Measurements from ENCODE around the gene NFU1. TPM values are rescaled to one million over a fixed set of nuclear protein-coding genes. Genes with fewer than 3 reads are reported as not detected.

The NFU1 gene
- total RNA-seq, 1 donor from 2014 or later, result 25.4 TPM

DNA sequence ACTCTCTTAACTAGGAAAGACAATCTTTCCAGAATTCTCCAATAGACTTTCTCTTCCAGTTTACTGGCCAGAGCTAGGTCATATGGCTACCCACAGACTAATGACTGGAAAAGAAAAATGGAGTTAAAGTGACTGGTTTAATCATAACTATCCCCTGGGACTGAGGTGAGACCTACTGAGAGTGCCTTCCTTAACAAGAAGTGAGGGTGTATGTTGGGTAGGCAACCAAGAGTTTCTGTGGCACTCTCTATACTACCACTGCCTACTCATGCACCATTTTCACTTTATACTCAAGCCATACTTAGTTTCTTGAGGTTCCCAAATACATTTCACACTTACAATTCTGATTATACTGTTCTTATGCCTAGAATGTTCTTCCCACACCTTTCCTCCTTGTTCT, 43.3 kb downstream of the NFU1 start:
- H3K4me3 ChIP-seq (ENCODE audit: low read depth, low read length), result no peak overlapping the region
- no peak for DNase-seq (ENCODE audit: low read depth)
- peaks cover 1% of the 10 kb centered on the region for H3K36me3 ChIP-seq (ENCODE audit: control insufficient read depth, insufficient read depth, low read length)
- TF ChIP-seq, protein P1, sequence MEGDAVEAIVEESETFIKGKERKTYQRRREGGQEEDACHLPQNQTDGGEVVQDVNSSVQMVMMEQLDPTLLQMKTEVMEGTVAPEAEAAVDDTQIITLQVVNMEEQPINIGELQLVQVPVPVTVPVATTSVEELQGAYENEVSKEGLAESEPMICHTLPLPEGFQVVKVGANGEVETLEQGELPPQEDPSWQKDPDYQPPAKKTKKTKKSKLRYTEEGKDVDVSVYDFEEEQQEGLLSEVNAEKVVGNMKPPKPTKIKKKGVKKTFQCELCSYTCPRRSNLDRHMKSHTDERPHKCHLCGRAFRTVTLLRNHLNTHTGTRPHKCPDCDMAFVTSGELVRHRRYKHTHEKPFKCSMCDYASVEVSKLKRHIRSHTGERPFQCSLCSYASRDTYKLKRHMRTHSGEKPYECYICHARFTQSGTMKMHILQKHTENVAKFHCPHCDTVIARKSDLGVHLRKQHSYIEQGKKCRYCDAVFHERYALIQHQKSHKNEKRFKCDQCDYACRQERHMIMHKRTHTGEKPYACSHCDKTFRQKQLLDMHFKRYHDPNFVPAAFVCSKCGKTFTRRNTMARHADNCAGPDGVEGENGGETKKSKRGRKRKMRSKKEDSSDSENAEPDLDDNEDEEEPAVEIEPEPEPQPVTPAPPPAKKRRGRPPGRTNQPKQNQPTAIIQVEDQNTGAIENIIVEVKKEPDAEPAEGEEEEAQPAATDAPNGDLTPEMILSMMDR (IDR thresholded peaks at IDR 0.05; ENCODE audit: insufficient read depth, low read length, poor library complexity, severe bottlenecking), result no peak
- no peaks in the 10 kb centered on the region for H3K27me3 ChIP-seq (ENCODE audit: control insufficient read depth, insufficient read depth, low read length)

DNA sequence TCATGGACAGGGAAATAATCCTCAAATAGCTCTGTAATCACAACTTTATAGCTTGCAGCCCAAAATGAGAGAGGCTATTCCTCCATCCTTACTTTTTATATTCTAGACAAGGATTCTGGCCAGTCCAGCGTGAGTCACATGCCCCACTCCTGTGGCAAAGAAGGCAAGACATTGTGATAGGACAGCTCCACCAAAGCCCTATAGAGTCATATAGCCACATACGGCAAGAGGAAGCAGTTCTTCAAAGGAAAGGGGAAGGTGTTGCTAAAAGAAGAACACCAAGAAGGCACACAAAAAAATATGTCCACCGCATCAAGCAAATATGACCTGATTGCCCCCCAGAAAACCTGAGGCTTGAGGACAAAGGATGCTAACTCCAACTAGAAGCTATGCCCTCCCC, 46.8 kb downstream of the NFU1 start:
- TF ChIP-seq, protein P1 (IDR thresholded peaks at IDR 0.05; ENCODE audit: insufficient read depth, low read length, poor library complexity, severe bottlenecking), result no peak
- Histone ChIP-seq H3K4me3 (ENCODE audit: low read depth, low read length) (no peak overlapping the region), H3K27me3 (ENCODE audit: control insufficient read depth, insufficient read depth, low read length) (no peaks in the 10 kb centered on the region), H3K36me3 (ENCODE audit: control insufficient read depth, insufficient read depth, low read length) (no peaks in the 10 kb centered on the region)
- no peak for DNase-seq (ENCODE audit: low read depth)

DNA sequence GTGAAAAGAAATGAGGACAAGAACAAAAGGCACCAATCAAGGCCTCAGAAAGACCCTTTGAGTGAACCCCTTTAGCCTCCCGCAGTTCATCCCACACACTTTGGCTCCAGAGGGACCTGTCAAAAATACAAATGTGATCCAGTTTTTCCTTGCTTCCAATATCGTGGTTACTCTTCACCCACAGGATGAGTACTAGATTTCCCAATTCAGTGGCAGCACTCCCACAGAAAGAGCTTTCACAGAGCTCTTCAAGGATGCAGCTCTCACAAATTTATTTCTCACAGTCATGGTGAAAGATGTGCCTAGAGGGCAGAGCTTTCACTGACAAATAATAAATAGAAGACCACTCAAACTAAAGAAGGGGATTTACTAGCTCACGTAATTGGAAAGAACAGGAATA, 47.2 kb downstream of the NFU1 start:
- TF ChIP-seq, protein P1 (IDR thresholded peaks at IDR 0.05; ENCODE audit: insufficient read depth, low read length, poor library complexity, severe bottlenecking), result no peak

DNA sequence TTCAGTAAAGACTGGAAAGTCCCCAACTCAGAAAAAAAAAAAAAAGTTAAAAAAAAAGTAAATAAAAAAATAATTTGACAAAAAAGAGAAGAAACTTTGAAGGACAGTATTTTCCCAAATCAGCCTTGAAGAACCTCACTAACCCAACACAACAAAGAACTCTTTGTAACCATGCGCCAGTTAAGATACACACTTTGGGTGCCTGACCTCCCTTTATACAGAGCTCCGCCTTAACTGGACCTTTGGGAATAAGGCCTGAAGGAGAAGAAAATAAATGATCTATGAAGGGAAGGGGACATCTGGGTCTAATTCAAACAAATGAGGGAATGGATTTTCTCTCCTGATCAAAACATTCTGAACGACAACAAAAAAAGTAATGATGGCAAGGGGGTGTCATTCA, 48.0 kb downstream of the NFU1 start:
- Histone ChIP-seq H3K36me3 (ENCODE audit: control insufficient read depth, insufficient read depth, low read length) (no peaks in the 10 kb centered on the region), H3K27me3 (ENCODE audit: control insufficient read depth, insufficient read depth, low read length) (no peaks in the 10 kb centered on the region), H3K4me3 (ENCODE audit: low read depth, low read length) (no peak overlapping the region)
- TF ChIP-seq, protein P1 (IDR thresholded peaks at IDR 0.05; ENCODE audit: insufficient read depth, low read length, poor library complexity, severe bottlenecking), result no peak
- DNase-seq (ENCODE audit: low read depth), result no peak

More for the DNA sequence above, 47.2 kb downstream of the NFU1 start:
- no peaks in the 10 kb centered on the region for H3K27me3 ChIP-seq (ENCODE audit: control insufficient read depth, insufficient read depth, low read length)
- no peaks in the 10 kb centered on the region for H3K36me3 ChIP-seq (ENCODE audit: control insufficient read depth, insufficient read depth, low read length)
- DNase-seq (ENCODE audit: low read depth), result no peak
- H3K4me3 ChIP-seq (ENCODE audit: low read depth, low read length), result no peak overlapping the region

DNA sequence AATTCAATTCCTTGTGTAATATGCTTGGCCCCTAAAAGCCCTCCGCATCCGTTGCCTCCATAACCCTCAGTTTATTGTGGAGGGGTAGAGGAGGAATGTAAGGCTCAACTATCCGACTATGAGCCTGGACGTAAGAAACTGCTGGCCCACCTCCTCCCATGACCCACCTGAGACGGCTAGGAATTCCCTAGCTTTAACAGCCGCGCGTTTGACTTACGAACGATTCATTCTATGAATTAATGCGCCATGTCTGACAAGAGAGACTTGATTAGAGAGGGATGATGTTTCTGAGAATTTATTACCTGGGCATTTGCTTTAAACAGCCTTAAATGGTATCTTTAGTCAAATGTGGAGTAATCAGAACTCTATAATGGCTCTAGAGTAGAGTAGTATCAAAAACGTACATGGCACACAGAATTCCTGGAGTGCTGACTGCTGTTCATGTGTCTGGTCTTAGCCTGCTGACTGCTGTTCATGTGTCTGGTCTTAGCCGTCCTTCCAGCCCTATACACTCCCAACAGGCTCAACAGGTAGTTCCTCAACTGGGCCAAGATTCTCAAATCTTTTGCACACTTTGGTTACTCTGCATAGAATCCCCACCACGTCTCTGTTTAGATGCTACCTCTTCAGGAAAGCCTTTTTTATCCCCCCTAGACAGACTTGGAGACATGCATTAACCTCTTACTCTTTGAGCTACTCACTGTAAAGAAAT, 49.3 kb downstream of the NFU1 start:
- Histone ChIP-seq H3K4me3 (ENCODE audit: low read depth, low read length) (peak overlapping the region; percentile 53), H3K27me3 (ENCODE audit: control insufficient read depth, insufficient read depth, low read length) (no peaks in the 10 kb centered on the region), H3K36me3 (ENCODE audit: control insufficient read depth, insufficient read depth, low read length) (no peaks in the 10 kb centered on the region)
- TF ChIP-seq, protein P1 (IDR thresholded peaks at IDR 0.05; ENCODE audit: insufficient read depth, low read length, poor library complexity, severe bottlenecking), result no peak
- DNase-seq (ENCODE audit: low read depth), result no peak
